Fibroblast of the aortic adventitia (primary cell): ENCODE data around the gene USP21. TPM values are rescaled to one million over a fixed set of nuclear protein-coding genes. Genes with fewer than 3 reads are reported as not detected.

Experiments
- DNase-seq: peaks from one replicate; pipeline ENCODE4 v3.0.0-alpha.2; 2010; ENCODE audit warnings: low read depth
- H3K4me3 ChIP-seq: 2 replicates; pipeline ENCODE4 v1.5.1; 2011; ENCODE audit warnings: low read depth, mild to moderate bottlenecking, control low read depth, low read length, moderate library complexity
- total RNA-seq: library from RNA; depleted of rRNA; stranded (reverse); fragments of >200 nt; gene quantifications from 2 replicates; pipeline ENCODE4 v1.2.3, GENCODE V29; 2012; ENCODE audit warnings: low replicate concordance
- TF ChIP-seq, protein P1 (sequence below): IDR thresholded peaks from 2 replicates; pipeline ENCODE4 v1.5.1; 2011; ENCODE audit warnings: mild to moderate bottlenecking, low read length, control low read depth, inconsistent platforms; ENCODE audit not compliant: insufficient read depth

Gene USP21
- total RNA-seq, 1 donor, result 11.6 TPM

DNA sequence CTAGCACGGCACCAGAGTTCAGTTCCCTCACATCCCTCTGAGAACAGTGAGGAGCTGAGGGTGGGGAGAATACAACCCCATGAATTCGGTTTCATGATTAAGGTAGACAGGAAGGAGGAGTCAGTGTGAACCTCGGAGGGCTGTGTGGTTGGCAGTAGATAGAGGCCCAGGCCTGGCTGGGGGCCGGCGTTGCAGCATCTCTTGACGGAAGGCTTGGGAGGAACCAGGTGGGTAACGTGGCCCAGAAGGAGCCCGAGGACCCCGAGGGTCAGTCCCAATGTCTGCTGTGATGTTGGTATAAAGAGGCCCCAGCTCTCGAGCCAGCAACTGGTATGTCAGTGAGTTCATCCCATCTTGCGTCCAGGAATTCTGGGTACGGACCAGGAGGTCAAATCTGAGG lies 12.4 kb downstream of the USP21 start:
- TF ChIP-seq, protein P1, sequence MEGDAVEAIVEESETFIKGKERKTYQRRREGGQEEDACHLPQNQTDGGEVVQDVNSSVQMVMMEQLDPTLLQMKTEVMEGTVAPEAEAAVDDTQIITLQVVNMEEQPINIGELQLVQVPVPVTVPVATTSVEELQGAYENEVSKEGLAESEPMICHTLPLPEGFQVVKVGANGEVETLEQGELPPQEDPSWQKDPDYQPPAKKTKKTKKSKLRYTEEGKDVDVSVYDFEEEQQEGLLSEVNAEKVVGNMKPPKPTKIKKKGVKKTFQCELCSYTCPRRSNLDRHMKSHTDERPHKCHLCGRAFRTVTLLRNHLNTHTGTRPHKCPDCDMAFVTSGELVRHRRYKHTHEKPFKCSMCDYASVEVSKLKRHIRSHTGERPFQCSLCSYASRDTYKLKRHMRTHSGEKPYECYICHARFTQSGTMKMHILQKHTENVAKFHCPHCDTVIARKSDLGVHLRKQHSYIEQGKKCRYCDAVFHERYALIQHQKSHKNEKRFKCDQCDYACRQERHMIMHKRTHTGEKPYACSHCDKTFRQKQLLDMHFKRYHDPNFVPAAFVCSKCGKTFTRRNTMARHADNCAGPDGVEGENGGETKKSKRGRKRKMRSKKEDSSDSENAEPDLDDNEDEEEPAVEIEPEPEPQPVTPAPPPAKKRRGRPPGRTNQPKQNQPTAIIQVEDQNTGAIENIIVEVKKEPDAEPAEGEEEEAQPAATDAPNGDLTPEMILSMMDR, result no peak
- DNase-seq, result no peak
- H3K4me3 ChIP-seq, result no peak overlapping the region

DNA sequence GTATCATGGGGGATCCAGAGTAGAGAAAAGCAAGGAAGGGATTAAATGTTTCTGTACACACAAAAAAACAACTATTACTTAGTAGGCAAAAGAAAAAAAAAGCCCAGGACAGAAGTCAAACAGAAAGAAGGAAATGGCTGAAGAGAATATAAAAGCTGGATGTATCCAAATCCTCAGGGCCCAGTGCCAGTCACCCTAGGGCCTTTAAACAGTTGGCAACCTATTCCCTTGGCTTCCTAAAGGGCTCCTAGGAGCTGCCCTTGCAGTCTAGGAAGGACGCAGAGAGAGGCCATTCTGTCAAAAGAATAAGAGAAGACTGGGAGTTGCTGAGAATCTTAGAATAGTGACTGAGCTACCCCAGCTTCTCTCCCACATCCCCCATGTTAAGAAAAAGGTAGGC lies 13.0 kb downstream of the USP21 start:
- no peak overlapping the region for H3K4me3 ChIP-seq
- TF ChIP-seq, protein P1, result no peak
- DNase-seq, result no peak

DNA sequence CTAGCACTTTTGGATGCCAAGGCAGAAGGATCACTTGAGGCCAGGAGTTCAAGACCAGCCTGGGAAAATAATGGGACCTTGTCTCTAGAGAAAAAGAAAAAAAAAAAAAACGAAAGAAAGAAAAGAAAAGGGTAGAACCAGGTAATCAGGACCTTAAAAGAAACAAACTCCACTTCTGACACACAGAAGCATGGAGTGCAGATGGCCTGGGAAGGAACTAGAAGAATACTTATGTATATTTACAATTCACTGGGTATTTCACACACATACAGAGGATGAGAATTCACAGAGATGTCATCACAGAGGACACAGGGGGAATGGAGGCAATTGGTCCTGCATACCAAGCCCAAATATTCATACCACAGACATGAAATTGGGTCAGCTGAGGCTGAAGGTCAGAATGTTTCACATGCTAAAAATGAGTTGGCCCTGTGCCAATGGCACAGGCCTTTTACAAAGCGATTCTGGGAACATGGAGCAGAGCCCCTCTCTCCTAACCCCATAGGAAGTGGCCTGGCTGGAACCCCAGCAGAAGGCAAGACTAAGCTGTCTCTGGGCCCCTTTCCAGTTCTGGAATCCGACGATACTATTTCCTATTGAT lies 13.6 kb downstream of the USP21 start:
- peak; percentile 90 for DNase-seq
- no peak overlapping the region for H3K4me3 ChIP-seq
- TF ChIP-seq, protein P1, result no peak

DNA sequence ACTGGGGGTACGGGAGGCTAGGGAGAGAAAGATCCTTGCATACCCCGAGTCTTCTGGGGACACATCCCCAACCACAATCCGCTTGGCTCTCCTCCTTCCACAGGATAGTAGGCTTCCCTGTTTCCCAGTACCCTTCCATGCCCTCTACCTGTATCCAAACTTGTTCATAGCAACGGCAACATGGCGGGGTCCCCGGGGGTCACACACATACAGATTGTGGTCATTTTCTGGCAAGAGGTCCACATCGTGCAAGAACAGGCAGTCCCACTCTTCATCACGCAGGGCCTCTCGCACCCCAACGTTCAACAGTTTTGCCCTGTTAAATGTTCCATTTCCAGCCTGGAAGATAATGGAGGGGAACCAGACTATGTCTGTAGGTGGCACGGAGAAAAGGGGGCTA lies 14.4 kb downstream of the USP21 start:
- DNase-seq, result no peak
- H3K4me3 ChIP-seq, result no peak overlapping the region
- TF ChIP-seq, protein P1, result no peak

DNA sequence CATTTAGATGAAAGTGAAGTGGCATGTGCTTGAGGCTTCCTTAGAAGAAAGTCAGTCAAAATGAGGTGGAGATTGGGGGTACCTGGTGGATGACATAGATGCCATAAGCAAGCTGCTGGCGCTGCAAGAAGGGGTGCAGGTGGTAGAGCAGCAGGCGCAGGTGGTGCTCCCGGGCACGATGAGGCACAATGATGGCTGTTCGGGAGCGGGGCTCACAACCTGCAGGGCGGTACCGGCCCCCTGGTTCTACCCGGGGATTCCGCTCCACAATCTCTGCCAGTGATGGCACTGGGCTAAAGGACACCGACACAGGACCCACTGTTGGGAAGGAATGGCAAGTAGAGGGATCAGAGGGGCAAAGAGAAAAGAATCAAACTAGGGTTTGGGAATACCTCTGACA lies 15.6 kb downstream of the USP21 start:
- H3K4me3 ChIP-seq, result no peak overlapping the region
- no peak for DNase-seq
- TF ChIP-seq, protein P1, result no peak

DNA sequence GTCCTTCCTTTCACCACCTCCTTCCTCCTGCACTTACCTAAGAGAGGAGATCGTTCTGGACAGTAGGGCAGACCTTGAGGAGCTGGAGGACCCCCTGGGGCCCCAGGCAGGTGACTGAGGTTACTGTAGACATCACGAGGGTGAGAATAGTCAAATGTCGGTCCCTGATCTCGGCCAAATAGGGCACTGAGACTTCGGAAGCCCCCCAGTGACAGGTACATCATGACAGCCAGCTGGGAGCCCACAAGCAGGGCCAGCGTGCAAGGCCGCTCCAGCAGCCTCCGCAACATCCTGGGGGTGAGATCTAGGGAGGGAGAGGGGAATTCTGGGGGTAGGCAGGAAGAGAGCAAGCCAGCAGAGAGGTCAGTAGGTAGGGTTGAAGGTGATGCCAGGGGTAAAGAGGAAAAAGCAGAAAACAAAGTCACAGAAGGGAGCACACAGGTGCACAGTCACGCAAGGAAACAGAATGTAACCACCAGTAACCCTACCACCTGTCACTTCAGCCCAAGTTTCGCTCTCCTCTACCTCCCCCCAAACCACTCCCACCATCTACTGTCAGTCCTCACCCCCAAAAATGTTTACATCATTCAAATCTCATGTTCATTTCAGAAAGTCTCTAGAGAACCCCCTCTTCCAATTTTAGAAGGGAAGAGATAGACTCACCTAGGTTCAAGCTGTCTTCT lies 16.6 kb downstream of the USP21 start:
- H3K4me3 ChIP-seq, result no peak overlapping the region
- no peak for DNase-seq

More for the DNA sequence above, 16.6 kb downstream of the USP21 start:
- TF ChIP-seq, protein P1, result no peak
